ENCODE measurements around the gene DST. TPM values are rescaled to one million over a fixed set of nuclear protein-coding genes. Genes with fewer than 3 reads are reported as not detected.

The DST gene
- total RNA-seq, 1 experiment from 2014 or later, result 144 TPM

DNA sequence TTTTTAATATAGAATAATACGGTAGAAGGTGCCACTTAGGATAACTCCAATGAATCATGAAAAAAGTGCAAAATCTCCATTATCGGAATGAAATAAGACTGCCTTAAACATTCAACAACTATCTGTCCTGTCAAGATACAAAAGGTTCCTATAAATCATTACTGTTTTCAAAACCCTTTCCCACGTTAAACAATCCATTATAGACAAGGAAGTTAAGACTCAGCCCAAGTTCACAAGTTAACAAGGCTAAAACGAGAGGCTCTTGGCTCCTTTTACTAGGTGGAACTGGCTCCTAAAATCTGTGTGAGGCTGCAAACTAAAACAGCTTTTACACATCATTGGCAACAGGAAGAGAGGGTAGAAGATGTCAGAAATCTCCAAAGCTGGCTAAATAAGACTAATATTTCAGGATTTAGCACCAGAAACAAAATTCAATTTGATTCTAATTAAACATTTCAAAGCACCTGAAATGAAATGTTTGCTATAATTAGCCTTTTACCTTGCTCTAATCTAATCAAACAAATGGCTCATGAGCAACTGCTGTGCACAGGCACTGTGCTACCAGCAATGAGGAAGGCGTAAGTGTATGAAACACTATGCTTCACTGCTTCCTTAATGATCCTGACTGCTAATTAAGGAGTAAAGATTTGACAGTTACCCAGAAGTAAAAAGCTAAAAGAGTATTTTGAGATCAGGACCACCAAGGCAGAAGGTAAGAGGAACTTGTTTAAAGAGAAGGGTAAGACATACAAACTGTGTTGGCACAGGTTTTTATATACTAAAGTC lies 109.7 kb downstream of the DST start:
- Histone ChIP-seq H3K27ac (ENCODE audit: low read depth, low read length) (no peak overlapping the region), H3K27me3 (ENCODE audit: insufficient read depth, low read length) (no peaks in the 10 kb centered on the region), H3K9me3 (ENCODE audit: control insufficient read depth in 1 of 2, insufficient read depth in 1 of 2, low read depth in 1 of 2, low read length in 2 of 2) (no peaks in the 10 kb centered on the region), H3K4me2 (ENCODE audit: low read length) (no peak overlapping the region), H3K9ac (ENCODE audit: low read length) (no peak overlapping the region), H3K4me3 (replicated peaks in 1 of 2; ENCODE audit: low read depth in 1 of 2, low read length in 2 of 2) (no peak overlapping the region), H4K20me1 (ENCODE audit: insufficient read depth) (no peaks in the 10 kb centered on the region), H2AFZ (ENCODE audit: low read depth, low read length, poor library complexity, severe bottlenecking) (no peak overlapping the region), H3K9me2 (ENCODE audit: insufficient read depth) (no peaks in the 10 kb centered on the region), H3K4me1 (ENCODE audit: control insufficient read depth in 1 of 2, insufficient read depth in 2 of 2, low read length in 2 of 2) (no peaks in the 10 kb centered on the region), H3K79me2 (ENCODE audit: insufficient read depth, low read length) (peaks cover 8% of the 10 kb centered on the region), H3K36me3 (ENCODE audit: control insufficient read depth in 1 of 2, insufficient read depth in 2 of 2, low read length in 2 of 2) (peaks cover 5 to 24% of the 10 kb centered on the region in 2 experiments)
- CTCF ChIA-PET, result no interaction called here
- no TSS peak for BruUV-seq (replicated peaks)
- no peak for DNase-seq (ENCODE audit: low read depth, low spot score)
- POLR2A ChIA-PET, result no interaction called here
- TF ChIP-seq EGR1 (IDR thresholded peaks at IDR 0.05; ENCODE audit: low read depth) (no peak), TCF7L2 (IDR thresholded peaks at IDR 0.05; ENCODE audit: borderline replicate concordance, extremely low read depth, insufficient read depth, insufficient read length) (no peak)
- RAD21 ChIA-PET (ENCODE audit: low non-redundant PET in 1 of 2, low total read pairs in 2 of 2, uncharacterized antibody in 2 of 2, unreplicated experiment in 2 of 2), result no interaction called here
- intact Hi-C loops (cut with micrococcal nuclease), result no loop called here
- ATAC-seq, result no peak

- CTCF ChIA-PET, result no interaction called here
- no peaks in the 10 kb centered on the region for H3K9me3 ChIP-seq (ENCODE audit: control insufficient read depth in 1 of 2, insufficient read depth in 1 of 2, low read depth in 1 of 2, low read length in 2 of 2)
- ATAC-seq, result no peak
- no peak overlapping the region for H3K4me3 ChIP-seq (replicated peaks in 1 of 2; ENCODE audit: low read depth in 1 of 2, low read length in 2 of 2)
- H2AFZ ChIP-seq (ENCODE audit: low read depth, low read length, poor library complexity, severe bottlenecking), result no peak overlapping the region
- no peaks in the 10 kb centered on the region for H3K9me2 ChIP-seq (ENCODE audit: insufficient read depth)
- H3K27ac ChIP-seq (ENCODE audit: low read depth, low read length), result no peak overlapping the region
- POLR2A ChIA-PET, result no interaction called here
- H4K20me1 ChIP-seq (ENCODE audit: insufficient read depth), result no peaks in the 10 kb centered on the region
- no peak overlapping the region for H3K4me2 ChIP-seq (ENCODE audit: low read length)
- no peaks in the 10 kb centered on the region for H3K4me1 ChIP-seq (ENCODE audit: control insufficient read depth in 1 of 2, insufficient read depth in 2 of 2, low read length in 2 of 2)
- BruUV-seq (replicated peaks), result no TSS peak
- no peak overlapping the region for H3K9ac ChIP-seq (ENCODE audit: low read length)
- DNase-seq (ENCODE audit: low read depth, low spot score), result no peak
- RAD21 ChIA-PET (ENCODE audit: low non-redundant PET in 1 of 2, low total read pairs in 2 of 2, uncharacterized antibody in 2 of 2, unreplicated experiment in 2 of 2), result no interaction called here
- H3K36me3 ChIP-seq (ENCODE audit: control insufficient read depth in 1 of 2, insufficient read depth in 2 of 2, low read length in 2 of 2), result peaks cover 5 to 29% of the 10 kb centered on the region in 2 experiments
- H3K27me3 ChIP-seq (ENCODE audit: insufficient read depth, low read length), result no peaks in the 10 kb centered on the region
- intact Hi-C loops (cut with micrococcal nuclease), result no loop called here
- no peaks in the 10 kb centered on the region; the same call in 1 of the 2 replicates for H3K79me2 ChIP-seq (ENCODE audit: insufficient read depth, low read length)
- TF ChIP-seq, protein P1, sequence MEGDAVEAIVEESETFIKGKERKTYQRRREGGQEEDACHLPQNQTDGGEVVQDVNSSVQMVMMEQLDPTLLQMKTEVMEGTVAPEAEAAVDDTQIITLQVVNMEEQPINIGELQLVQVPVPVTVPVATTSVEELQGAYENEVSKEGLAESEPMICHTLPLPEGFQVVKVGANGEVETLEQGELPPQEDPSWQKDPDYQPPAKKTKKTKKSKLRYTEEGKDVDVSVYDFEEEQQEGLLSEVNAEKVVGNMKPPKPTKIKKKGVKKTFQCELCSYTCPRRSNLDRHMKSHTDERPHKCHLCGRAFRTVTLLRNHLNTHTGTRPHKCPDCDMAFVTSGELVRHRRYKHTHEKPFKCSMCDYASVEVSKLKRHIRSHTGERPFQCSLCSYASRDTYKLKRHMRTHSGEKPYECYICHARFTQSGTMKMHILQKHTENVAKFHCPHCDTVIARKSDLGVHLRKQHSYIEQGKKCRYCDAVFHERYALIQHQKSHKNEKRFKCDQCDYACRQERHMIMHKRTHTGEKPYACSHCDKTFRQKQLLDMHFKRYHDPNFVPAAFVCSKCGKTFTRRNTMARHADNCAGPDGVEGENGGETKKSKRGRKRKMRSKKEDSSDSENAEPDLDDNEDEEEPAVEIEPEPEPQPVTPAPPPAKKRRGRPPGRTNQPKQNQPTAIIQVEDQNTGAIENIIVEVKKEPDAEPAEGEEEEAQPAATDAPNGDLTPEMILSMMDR (IDR thresholded peaks at IDR 0.05 in 2 of 3, conservative IDR thresholded peaks at IDR 0.05 in 1 of 3; ENCODE audit: borderline replicate concordance in 1 of 3, insufficient read depth in 1 of 3, low read depth in 2 of 3, low read length in 2 of 3), result no peak
- TF ChIP-seq SIN3A (IDR thresholded peaks at IDR 0.05; ENCODE audit: low read depth) (no peak), YY1 (IDR thresholded peaks at IDR 0.05; ENCODE audit: extremely low read depth, insufficient replicate concordance, low read depth, low read length) (no peak), ZNF274 (IDR thresholded peaks at IDR 0.05; ENCODE audit: low read depth, low read length) (no peak), JUND (IDR thresholded peaks at IDR 0.05) (no peak), SRF (IDR thresholded peaks at IDR 0.05; ENCODE audit: low read depth) (no peak), ZBTB33 (IDR thresholded peaks at IDR 0.05; ENCODE audit: extremely low read depth, insufficient replicate concordance, low read length) (no peak), ZFX (IDR thresholded peaks at IDR 0.05) (no peak), TCF7L2 (IDR thresholded peaks at IDR 0.05; ENCODE audit: borderline replicate concordance, extremely low read depth, insufficient read depth, insufficient read length) (no peak), CEBPB (IDR thresholded peaks at IDR 0.05; ENCODE audit: low read depth) (no peak), EZH2 (IDR thresholded peaks at IDR 0.05) (no peak), CBX3 (IDR thresholded peaks at IDR 0.05; ENCODE audit: low read depth) (no peak), POLR2AphosphoS5 (IDR thresholded peaks at IDR 0.05; ENCODE audit: low read depth, low read length) (no peak)
These were observed 110.7 kb downstream of the DST start for GRCh38 chr6:56531839-56532595.
